NCI-H526 (cell line): ENCODE data around the gene VWA2.

Source experiments
- DNase-seq, 2 experiments: peaks; one replicate each; lab custom pipeline; 2025; lab: John Stamatoyannopoulos, UW

VWA2 gene

GRCh38 chr10:114297136-114297705, 58.2 kb downstream of the VWA2 start:
- no peak for DNase-seq

GRCh38 chr10:114300036-114300645, 61.1 kb downstream of the VWA2 start:
- DNase-seq = no peak

- no peak for DNase-seq
These were observed 62.1 kb downstream of the VWA2 start for GRCh38 chr10:114301177-114301576.

- DNase-seq = no peak
These were observed 63.1 kb downstream of the VWA2 start for GRCh38 chr10:114301951-114302710.

- no peak for DNase-seq
These were observed 64.5 kb downstream of the VWA2 start for GRCh38 chr10:114303556-114303955.

- DNase-seq = peak; percentile 67 to 84
These were observed 65.0 kb downstream of the VWA2 start for GRCh38 chr10:114304017-114304570.

- peak; percentile 4 to 56 for DNase-seq
These were observed 65.7 kb downstream of the VWA2 start for GRCh38 chr10:114304571-114305421.

GRCh38 chr10:114305521-114305925, 66.5 kb downstream of the VWA2 start:
- DNase-seq = no peak

- DNase-seq = no peak
These were observed 67.3 kb downstream of the VWA2 start for GRCh38 chr10:114306116-114306973.

GRCh38 chr10:114307731-114308130, 68.7 kb downstream of the VWA2 start:
- DNase-seq = no peak

GRCh38 chr10:114308531-114309363, 69.7 kb downstream of the VWA2 start:
- DNase-seq = no peak

- DNase-seq = no peak
These were observed 70.3 kb downstream of the VWA2 start for GRCh38 chr10:114309364-114309651.

GRCh38 chr10:114310346-114310745, 71.3 kb downstream of the VWA2 start:
- DNase-seq = no peak

GRCh38 chr10:114311023-114311422, 72.0 kb downstream of the VWA2 start:
- no peak for DNase-seq

GRCh38 chr10:114311496-114312209, 72.6 kb downstream of the VWA2 start:
- DNase-seq = no peak

- no peak for DNase-seq
These were observed 74.1 kb downstream of the VWA2 start for GRCh38 chr10:114313139-114313538.

GRCh38 chr10:114313866-114314265, 74.8 kb downstream of the VWA2 start:
- no peak for DNase-seq

- DNase-seq = no peak
These were observed 76.7 kb downstream of the VWA2 start for GRCh38 chr10:114315566-114316420.

GRCh38 chr10:114316744-114317143, 77.7 kb downstream of the VWA2 start:
- no peak for DNase-seq
